Measurements from ENCODE around the gene EGLN1. TPM values are rescaled to one million over a fixed set of nuclear protein-coding genes. Genes with fewer than 3 reads are reported as not detected.

The EGLN1 gene
- polyA plus RNA-seq, 1 of the 3 experiments (the other 2 are of a cell fraction), result 10.7 TPM

DNA sequence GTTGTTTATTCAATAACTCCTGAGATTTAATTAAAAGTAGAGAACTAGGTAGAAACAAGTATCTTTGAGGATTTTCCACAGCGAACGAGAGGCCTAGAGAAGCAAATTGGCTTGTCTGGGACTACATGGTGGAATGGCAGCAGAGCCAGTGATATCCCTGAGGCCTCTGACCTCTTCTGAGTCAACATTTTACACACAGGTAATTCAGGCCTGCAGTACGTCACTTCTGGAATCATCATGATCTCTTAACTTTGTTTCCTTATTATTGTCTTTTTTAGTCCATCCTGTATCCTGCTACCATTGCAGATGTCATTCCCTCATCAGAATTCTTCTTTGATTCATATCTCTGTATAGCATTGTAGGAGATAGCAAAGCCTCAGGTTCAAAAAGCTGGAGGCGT is 74.1 kb downstream of the EGLN1 start (continued):
- TF ChIP-seq, protein P1, sequence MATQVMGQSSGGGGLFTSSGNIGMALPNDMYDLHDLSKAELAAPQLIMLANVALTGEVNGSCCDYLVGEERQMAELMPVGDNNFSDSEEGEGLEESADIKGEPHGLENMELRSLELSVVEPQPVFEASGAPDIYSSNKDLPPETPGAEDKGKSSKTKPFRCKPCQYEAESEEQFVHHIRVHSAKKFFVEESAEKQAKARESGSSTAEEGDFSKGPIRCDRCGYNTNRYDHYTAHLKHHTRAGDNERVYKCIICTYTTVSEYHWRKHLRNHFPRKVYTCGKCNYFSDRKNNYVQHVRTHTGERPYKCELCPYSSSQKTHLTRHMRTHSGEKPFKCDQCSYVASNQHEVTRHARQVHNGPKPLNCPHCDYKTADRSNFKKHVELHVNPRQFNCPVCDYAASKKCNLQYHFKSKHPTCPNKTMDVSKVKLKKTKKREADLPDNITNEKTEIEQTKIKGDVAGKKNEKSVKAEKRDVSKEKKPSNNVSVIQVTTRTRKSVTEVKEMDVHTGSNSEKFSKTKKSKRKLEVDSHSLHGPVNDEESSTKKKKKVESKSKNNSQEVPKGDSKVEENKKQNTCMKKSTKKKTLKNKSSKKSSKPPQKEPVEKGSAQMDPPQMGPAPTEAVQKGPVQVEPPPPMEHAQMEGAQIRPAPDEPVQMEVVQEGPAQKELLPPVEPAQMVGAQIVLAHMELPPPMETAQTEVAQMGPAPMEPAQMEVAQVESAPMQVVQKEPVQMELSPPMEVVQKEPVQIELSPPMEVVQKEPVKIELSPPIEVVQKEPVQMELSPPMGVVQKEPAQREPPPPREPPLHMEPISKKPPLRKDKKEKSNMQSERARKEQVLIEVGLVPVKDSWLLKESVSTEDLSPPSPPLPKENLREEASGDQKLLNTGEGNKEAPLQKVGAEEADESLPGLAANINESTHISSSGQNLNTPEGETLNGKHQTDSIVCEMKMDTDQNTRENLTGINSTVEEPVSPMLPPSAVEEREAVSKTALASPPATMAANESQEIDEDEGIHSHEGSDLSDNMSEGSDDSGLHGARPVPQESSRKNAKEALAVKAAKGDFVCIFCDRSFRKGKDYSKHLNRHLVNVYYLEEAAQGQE (IDR thresholded peaks at IDR 0.05; ENCODE audit: low read depth, low read length), result no peak
- TF ChIP-seq, protein P2, sequence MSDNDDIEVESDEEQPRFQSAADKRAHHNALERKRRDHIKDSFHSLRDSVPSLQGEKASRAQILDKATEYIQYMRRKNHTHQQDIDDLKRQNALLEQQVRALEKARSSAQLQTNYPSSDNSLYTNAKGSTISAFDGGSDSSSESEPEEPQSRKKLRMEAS (IDR thresholded peaks at IDR 0.05; ENCODE audit: low read depth), result no peak
- TF ChIP-seq FOXJ3 (CRISPR knock-in tag; IDR thresholded peaks at IDR 0.05) (no peak), TEAD4 (IDR thresholded peaks at IDR 0.05; ENCODE audit: borderline replicate concordance, insufficient read depth) (no peak), JUND (IDR thresholded peaks at IDR 0.05) (no peak), RFX5 (IDR thresholded peaks at IDR 0.05; ENCODE audit: low read length) (no peak), FOXM1 (IDR thresholded peaks at IDR 0.05; ENCODE audit: low read depth) (no peak), NRF1 (IDR thresholded peaks at IDR 0.05; ENCODE audit: low read depth, low read length) (no peak), YY1 (IDR thresholded peaks at IDR 0.05; ENCODE audit: low read depth) (no peak), EZH2phosphoT487 (IDR thresholded peaks at IDR 0.05; ENCODE audit: borderline replicate concordance, low read depth) (no peak), GABPA (IDR thresholded peaks at IDR 0.05; ENCODE audit: low read depth) (no peak)

DNA sequence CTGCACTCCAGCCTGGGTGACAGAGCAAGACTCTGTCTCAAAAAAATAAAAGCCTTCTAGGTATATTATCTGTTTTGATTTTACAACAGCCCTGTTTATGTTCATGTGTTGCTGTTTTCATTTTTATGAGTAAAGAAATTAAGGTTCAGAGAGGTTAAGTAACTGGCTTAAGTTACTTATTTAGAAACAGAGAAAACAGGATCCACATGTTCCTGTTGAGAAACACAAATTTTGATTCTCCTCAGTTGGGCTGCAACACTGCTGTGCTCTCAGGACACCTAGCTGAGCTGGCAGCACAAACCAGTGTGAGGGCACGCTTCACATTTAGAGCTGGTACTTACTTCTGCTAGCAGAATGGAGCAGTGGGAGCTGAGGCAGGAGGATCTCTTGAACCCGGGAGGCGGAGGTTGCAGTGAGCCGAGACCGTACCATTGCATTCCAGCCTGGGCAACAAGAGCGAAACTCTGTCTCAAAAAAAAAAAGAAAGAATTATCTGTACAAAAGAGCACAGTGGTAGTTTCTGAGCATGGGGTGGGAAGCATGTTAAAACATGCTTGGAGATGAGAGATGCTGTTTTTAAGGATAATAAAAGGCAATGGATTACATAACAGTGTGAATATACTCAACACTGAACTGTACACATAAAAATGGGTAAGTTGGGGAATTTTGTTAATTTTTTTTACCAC is 81.6 kb downstream of the EGLN1 start:
- WGBS (ENCODE audit: low lambda C conversion rate), result 96% methylated on average over 6 of the region's 6 CpGs
- CTCF ChIA-PET, result no interaction called here
- POLR2A ChIA-PET, result no interaction called here

More for the DNA sequence above, 81.6 kb downstream of the EGLN1 start:
- Histone ChIP-seq H3K9me3 (no peaks in the 10 kb centered on the region), H3K79me2 (ENCODE audit: insufficient read depth) (peaks cover 80% of the 10 kb centered on the region), H3K9ac (no peak overlapping the region), H4K20me1 (ENCODE audit: insufficient read depth) (peaks cover 17% of the 10 kb centered on the region), H3K27ac (ENCODE audit: low read depth in 2 of 2, low read length in 1 of 2) (no peak overlapping the region), H3K27me3 (ENCODE audit: insufficient read depth) (no peaks in the 10 kb centered on the region), H3K4me2 (no peak overlapping the region), H2AFZ (ENCODE audit: low read depth) (no peak overlapping the region), H3K36me3 (replicated peaks in 1 of 2; ENCODE audit: control insufficient read depth in 1 of 2, insufficient read depth in 2 of 2, low read length in 1 of 2) (peaks cover 14 to 21% of the 10 kb centered on the region in 2 experiments), H3K9me2 (no peaks in the 10 kb centered on the region), H3K4me1 (ENCODE audit: control insufficient read depth in 1 of 2, insufficient read depth in 2 of 2, low read depth in 1 of 2, low read length in 1 of 2) (peaks cover 0 to 23% of the 10 kb centered on the region in 2 experiments; a peak in 2 of 4 replicates), H3F3A (replicated peaks; ENCODE audit: insufficient read depth) (peaks cover 6% of the 10 kb centered on the region), H3K4me3 (ENCODE audit: low read depth in 2 of 2, low read length in 1 of 2) (no peak overlapping the region)
- DNase-seq, result no peak
- TF ChIP-seq MXI1 (IDR thresholded peaks at IDR 0.05; ENCODE audit: low read depth, low read length) (no peak), NFIC (IDR thresholded peaks at IDR 0.05; ENCODE audit: borderline replicate concordance) (no peak), FOXJ3 (CRISPR knock-in tag; IDR thresholded peaks at IDR 0.05) (no peak), EP300 (IDR thresholded peaks at IDR 0.05; ENCODE audit: borderline replicate concordance in 1 of 2, low read depth in 1 of 2, low read length in 1 of 2) (no peak), SMC3 (IDR thresholded peaks at IDR 0.05; ENCODE audit: low read depth, low read length) (no peak)
- TF ChIP-seq, protein P1 (IDR thresholded peaks at IDR 0.05; ENCODE audit: low read depth, low read length), result no peak

Data from SK-N-SH (cell line).